ENCODE data around the gene HTRA3. TPM values are rescaled to one million over a fixed set of nuclear protein-coding genes. Genes with fewer than 3 reads are reported as not detected.

HTRA3 gene
- total RNA-seq, 1 experiment from 2014 or later, result 0.64 TPM

DNA sequence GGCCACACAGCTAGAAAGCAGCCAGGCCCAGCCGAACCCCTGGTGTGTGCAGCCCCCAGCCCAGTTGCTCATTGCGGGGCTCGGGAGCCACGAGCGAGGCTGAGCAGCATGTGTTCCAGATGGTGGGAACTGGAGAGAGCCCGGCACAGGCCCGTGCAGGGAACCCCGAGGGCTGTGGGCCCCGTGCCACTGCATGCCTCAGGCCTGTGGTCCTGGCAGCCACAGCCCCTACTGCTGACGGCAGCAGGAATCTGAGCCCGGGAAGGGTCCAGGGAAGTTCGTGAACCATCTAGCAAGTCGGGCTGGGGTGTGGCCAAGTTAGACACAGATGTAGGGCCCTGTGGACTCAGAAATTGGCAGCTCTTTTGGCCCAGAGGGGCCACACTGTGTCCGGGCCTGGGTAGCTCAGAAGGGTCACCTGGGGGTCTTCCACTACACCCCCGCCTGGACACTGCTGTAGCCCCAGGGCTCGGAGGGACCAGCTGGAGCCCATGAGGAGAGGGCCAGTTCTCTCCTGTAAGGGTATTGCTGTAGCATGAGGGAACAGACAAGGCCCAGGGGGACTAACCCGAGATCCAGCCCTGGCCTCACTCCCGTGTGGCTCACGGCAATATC lies 12.1 kb downstream of the HTRA3 start:
- Histone ChIP-seq H3K36me3 (ENCODE audit: insufficient read depth, low read length, poor library complexity, severe bottlenecking) (no peaks in the 10 kb centered on the region), H3K9me3 (ENCODE audit: low read depth, low read length, poor library complexity, severe bottlenecking) (no peaks in the 10 kb centered on the region), H3K4me1 (ENCODE audit: insufficient read depth, low read length, poor library complexity, severe bottlenecking) (peaks cover 18% of the 10 kb centered on the region), H3K4me3 (ENCODE audit: low read depth, low read length, poor library complexity, severe bottlenecking) (no peak overlapping the region), H3K27me3 (replicated peaks; ENCODE audit: insufficient read depth, low read depth, low read length, poor library complexity) (no peaks in the 10 kb centered on the region), H3K27ac (ENCODE audit: low read depth, low read length, poor library complexity, severe bottlenecking) (no peak overlapping the region)
- CTCF ChIA-PET, result no interaction called here
- TF ChIP-seq EZH2 (IDR thresholded peaks at IDR 0.05; ENCODE audit: borderline replicate concordance, low read depth, low read length, poor library complexity, severe bottlenecking), result no peak
- no peak for TF ChIP-seq CTCF (conservative IDR thresholded peaks at IDR 0.05; ENCODE audit: low read depth, low read length)
- no peak for DNase-seq (ENCODE audit: low spot score)
- intact Hi-C loops (cut with micrococcal nuclease; ENCODE audit: unreplicated experiment), result no loop called here
- BruUV-seq (replicated peaks), result no TSS peak
- POLR2A ChIA-PET (ENCODE audit: low non-redundant PET), result no interaction called here

DNA sequence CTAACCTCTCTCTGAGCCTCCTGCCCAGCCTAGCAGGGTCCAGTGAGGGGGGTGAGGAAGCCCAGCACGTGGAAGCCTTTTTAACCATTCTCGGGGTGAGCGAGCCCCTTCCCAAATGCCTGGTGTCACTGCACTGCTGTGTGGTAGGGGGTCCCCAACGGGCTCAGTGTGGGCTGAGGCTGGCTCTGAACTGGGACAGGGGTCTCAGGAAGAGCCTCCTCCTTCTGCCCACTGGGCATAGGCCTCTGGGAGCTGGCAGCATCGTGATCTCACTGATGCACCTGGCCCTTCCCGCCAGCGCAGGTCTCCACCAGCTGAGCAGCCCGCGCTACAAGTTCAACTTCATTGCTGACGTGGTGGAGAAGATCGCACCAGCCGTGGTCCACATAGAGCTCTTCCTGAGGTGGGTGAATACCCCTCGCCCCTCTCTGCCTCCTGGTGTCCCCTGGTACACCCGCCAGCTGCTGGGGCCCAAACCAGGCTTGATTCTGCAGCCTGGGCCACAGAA lies 12.6 kb downstream of the HTRA3 start:
- H3K4me3 ChIP-seq (ENCODE audit: low read depth, low read length, poor library complexity, severe bottlenecking), result no peak overlapping the region
- intact Hi-C loops (cut with micrococcal nuclease; ENCODE audit: unreplicated experiment), result no loop called here
- ChIA-PET CTCF (no interaction called here), POLR2A (ENCODE audit: low non-redundant PET) (no interaction called here)
- TF ChIP-seq CTCF (conservative IDR thresholded peaks at IDR 0.05; ENCODE audit: low read depth, low read length), result no peak
- TF ChIP-seq EZH2 (IDR thresholded peaks at IDR 0.05; ENCODE audit: borderline replicate concordance, low read depth, low read length, poor library complexity, severe bottlenecking), result no peak
- no peaks in the 10 kb centered on the region for H3K9me3 ChIP-seq (ENCODE audit: low read depth, low read length, poor library complexity, severe bottlenecking)
- no peaks in the 10 kb centered on the region for H3K27me3 ChIP-seq (replicated peaks; ENCODE audit: insufficient read depth, low read depth, low read length, poor library complexity)
- no peak overlapping the region for H3K27ac ChIP-seq (ENCODE audit: low read depth, low read length, poor library complexity, severe bottlenecking)
- BruUV-seq (replicated peaks), result no TSS peak
- H3K4me1 ChIP-seq (ENCODE audit: insufficient read depth, low read length, poor library complexity, severe bottlenecking), result peaks cover 12% of the 10 kb centered on the region
- no peaks in the 10 kb centered on the region for H3K36me3 ChIP-seq (ENCODE audit: insufficient read depth, low read length, poor library complexity, severe bottlenecking)
- no peak for DNase-seq (ENCODE audit: low spot score)

GRCh38 chr4:8282742-8283141 lies 13.2 kb downstream of the HTRA3 start:
- Histone ChIP-seq H3K4me1 (ENCODE audit: insufficient read depth, low read length, poor library complexity, severe bottlenecking) (peaks cover 9% of the 10 kb centered on the region), H3K4me3 (ENCODE audit: low read depth, low read length, poor library complexity, severe bottlenecking) (no peak overlapping the region), H3K36me3 (ENCODE audit: insufficient read depth, low read length, poor library complexity, severe bottlenecking) (no peaks in the 10 kb centered on the region), H3K27me3 (replicated peaks; ENCODE audit: insufficient read depth, low read depth, low read length, poor library complexity) (no peaks in the 10 kb centered on the region), H3K27ac (ENCODE audit: low read depth, low read length, poor library complexity, severe bottlenecking) (no peak overlapping the region), H3K9me3 (ENCODE audit: low read depth, low read length, poor library complexity, severe bottlenecking) (no peaks in the 10 kb centered on the region)
- no TSS peak for BruUV-seq (replicated peaks)
- ChIA-PET POLR2A (ENCODE audit: low non-redundant PET) (no interaction called here), CTCF (no interaction called here)
- DNase-seq (ENCODE audit: low spot score), result no peak
- TF ChIP-seq EZH2 (IDR thresholded peaks at IDR 0.05; ENCODE audit: borderline replicate concordance, low read depth, low read length, poor library complexity, severe bottlenecking) (no peak), CTCF (conservative IDR thresholded peaks at IDR 0.05; ENCODE audit: low read depth, low read length) (no peak)
- intact Hi-C loops (cut with micrococcal nuclease; ENCODE audit: unreplicated experiment), result no loop called here
